Activated gamma-delta T cell treated with Interleukin-2 at 50 U/mL for 16 hours (primary cell): ENCODE data around the gene RPP30.
A peak's percentile ranks its signal among the peaks of the same experiment; 100 is the strongest.
"Not testable (repeated sequence)": the region's sequence is repeated elsewhere in the genome, so short reads cannot be mapped to it uniquely, and the experiment has no call there.

Source experiments
- DNase-seq: peaks from one replicate; pipeline ENCODE4 v3.0.0-alpha.2; 2020

The RPP30 gene

GRCh38 chr10:90872648-90873020 lies 860 bp downstream of the RPP30 start:
- no peak for DNase-seq

DNA sequence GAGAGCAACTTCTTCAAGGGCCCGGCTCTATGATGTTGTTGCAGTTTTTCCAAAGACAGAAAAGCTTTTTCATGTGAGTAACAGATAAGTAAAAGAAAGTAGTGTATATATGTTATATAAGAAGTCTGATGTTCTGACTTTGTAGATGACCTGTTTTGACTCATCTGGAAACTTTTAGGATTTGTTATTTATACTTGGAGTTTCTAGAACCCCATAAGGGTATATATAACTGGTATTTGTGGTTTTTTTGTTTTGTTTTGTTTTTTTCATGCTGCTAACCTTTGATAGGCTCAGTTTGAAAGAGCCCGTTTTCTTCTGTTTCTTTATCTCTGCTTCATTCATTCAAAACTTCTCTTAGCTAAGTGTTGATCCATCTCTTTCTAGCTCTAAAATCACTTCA lies 7.3 kb downstream of the RPP30 start:
- DNase-seq, result no peak

GRCh38 chr10:90880059-90880719 lies 8.4 kb downstream of the RPP30 start:
- DNase-seq, result not testable (repeated sequence)

DNA sequence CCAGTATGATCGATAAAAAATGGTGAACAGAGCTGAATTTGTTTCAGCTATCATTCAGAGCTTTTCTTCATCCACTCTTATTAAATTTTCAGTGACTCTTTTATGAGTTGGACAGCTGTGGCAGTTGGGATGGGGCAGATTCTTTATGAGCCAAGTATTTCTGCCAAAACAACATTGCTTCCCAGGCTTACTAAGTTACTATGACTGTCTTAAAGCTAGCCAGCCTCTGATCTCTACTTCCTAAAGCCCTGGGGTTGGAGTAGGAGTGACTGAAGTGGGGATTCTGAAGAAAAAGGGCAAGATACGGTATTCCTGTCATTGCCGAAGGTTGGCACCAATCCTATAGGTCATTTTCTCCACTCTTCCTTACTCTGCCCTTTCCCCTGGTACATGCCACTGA lies 12.7 kb downstream of the RPP30 start:
- DNase-seq, result no peak

- no peak for DNase-seq
Observed at GRCh38 chr10:90885176-90885575, 13.4 kb downstream of the RPP30 start.

DNA sequence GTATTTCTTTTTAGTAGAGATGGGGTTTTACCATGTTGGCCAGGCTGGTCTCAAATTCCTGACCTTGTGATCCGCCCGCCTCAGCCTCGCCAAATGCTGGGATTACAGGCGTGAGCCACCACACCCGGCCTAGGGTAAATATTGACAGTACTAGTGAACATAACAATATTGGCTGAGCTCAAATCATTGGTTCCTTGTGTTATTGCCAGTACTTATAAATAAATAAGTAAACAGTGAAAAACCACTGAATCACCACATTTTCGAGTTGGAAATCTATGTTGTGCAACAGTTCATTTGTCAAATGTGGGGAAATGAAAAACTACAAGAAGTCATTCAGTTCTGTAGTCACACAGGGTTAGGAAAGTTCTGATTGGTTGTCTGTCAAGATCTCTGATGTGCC lies 15.8 kb downstream of the RPP30 start:
- DNase-seq, result no peak

DNA sequence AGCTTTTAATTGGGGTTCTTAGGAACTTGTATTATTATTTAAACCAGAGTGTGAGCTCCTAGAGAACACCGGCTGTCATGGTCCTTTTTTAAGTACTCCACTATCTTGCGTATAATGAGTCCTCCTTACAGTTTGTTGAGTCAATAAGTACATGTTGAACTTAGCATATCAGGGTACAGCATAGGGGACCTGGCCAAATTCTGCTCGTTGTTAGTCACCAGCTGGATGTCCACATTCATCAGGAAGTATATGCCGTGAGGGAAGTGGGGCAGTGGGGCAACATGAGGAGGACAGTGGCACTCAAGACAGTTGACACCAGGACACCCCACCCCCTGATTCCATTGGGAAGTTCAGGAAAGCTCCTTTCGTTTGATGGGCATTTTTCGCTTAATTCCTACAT lies 16.6 kb downstream of the RPP30 start:
- no peak for DNase-seq

DNA sequence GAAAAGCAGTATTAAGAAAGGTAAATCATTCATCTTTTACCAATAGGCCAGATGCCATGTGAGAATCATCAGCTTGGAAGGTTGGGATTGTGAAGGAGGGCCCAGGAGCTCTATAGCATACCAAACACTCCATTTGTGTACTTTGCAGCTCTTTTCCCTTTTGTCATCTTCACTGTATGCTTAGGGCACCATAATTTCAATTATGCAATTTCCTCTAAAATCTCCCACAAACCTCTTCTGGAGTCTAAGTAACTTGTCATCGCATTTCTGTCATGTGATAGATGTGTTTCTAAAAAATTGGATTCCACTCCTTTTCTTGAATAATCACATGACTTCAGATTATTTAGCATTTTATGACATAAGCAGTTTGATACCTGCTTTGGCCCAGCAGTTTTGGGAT lies 17.9 kb downstream of the RPP30 start:
- DNase-seq, result no peak

DNA sequence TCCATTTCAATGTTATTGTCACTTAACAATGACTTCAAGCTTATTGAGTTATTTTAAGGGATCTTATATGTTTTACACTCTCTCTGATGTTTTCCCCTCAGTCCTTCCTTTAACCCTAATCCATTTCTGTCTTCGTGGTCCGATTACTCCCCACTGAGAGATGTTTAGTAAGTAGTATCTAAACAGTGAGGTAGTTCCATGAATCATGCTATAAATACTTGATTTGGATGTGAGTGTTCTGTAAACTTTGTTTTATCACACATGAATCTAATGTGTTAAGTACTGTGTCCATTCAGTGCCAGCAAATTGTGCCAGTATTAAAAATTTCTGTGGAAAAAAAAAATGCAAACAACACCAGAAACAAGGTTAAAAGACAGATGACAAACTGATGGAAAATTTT lies 18.6 kb downstream of the RPP30 start:
- DNase-seq, result no peak

- DNase-seq, result no peak
Observed at GRCh38 chr10:90893190-90893589, 21.4 kb downstream of the RPP30 start.

DNA sequence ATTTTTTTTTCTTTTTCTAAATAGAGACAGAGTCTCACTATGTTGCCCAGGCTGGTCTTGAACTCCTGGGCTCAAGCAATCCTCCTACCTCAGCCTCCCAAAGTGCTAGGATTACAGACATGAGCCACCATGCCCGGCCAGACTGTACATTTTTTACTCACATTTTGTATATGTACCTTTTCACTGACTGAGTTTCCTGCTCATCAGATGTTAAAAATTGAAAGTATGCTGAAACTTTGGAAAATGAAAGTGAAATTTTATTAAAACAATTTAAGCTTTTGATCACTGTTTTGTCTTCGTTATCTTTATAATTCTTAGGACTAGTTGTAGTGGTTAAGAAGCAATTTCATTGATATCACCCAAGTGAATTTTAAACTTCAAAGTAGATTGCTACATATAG lies 25.1 kb downstream of the RPP30 start:
- DNase-seq, result not testable (repeated sequence)

DNA sequence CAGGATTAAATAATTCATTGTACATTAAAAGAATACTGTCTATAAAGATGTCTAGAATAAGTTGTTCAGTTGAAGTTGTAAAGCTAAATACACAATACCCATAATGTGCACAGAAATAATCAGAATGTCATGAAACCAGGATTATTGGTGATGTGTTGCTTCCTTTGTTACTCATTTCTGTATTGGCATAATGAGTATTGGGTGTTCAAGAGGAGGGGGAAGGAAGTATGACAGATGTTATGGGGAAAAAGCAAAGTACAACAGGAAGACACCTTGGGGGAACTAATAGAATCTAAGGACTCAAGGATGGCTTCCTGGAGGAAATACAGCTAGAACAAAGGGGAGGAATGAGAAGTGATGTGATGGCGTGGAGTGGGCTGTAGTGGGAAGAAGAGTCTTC lies 34.2 kb downstream of the RPP30 start:
- DNase-seq, result no peak

DNA sequence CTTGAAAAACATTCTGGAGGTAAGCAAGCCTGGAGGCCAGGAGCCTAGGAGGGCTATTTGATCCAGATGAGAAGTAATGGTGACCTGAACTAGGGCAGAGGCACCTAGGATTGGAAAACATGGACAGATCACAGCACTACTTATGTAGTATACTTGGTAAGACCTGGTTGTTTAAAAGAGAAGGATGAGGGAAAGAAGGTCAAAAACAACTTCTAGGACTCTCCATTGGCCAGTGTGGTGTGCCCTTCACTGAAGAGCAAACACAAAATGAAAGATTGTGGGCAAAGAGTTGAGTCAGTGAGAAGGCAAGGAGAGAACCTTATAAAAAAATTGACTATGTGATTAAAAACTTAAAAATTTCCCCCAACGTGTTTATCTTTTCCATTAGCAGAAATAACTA lies 34.8 kb downstream of the RPP30 start:
- no peak for DNase-seq

DNA sequence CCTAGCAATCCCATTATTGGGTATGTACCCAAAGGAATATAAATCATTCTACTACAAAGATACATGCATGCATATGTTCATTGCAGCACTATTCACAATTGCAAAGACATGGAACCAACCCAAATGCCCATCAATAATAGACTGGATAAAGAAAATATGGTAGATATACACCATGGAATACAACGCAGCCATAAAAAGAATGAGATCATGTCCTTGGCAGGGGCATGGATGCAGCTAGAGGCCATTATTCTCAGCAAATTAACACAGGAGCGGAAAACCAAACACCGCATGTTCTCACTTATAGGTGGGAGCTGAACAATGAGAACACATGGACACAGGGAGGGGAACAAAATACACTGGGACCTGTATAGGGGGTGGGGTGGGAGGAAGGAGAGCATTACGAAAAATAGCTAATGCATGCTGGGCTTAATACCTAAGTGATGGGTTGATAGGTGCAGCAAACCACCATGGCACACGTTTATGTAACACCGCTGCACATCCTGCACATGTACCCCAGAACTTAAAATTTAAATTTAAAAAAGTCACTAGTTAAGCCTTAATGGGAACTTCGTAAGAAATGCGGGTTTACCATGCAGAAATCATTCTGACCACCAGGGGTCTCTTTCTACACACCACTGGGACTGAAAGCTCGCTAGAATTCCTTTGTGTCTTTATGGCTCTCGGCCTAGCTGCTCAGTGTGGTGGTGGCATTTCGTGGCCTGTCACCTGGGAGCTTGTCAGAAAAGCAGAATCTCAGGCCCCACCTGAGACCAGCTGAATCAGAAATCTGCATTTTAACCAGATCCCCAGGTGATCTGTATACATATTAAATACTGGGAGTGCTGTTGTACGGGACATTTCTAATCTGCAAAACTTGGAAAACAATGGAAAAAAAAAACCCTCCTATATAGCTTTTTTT lies 39.6 kb downstream of the RPP30 start:
- peak; percentile 33 for DNase-seq

GRCh38 chr10:90912174-90912573 lies 40.4 kb downstream of the RPP30 start:
- no peak for DNase-seq

GRCh38 chr10:90912854-90913479 lies 41.2 kb downstream of the RPP30 start:
- no peak for DNase-seq

DNA sequence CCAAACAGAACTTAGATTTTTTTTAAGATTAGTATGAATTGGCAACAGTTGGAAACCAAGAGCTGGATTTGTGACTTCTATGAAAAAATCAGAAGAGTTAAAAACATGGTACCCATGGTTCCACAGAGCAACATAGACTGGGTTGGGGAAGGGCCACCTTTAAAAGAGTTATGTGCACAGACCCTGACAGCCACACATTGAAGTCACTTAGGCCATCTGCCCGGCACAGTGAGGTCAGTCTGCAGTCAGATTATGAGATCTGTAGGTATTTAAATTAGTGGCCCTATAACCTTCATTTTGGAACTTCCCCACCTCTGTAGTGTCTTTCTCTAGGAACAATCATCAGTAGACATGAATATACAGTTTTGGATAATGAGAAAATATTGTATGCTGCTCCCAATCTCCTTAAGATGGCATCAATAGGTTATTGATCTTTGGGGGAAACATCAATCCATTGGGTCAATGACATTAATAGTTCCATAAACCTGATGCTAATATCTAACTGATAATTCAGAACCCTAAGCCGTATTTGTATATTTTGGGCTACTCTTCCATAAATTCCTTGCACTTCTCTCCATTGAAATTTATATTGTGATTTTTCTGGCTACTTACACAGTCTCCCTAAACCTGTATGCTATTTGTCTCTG lies 42.1 kb downstream of the RPP30 start:
- DNase-seq, result no peak

DNA sequence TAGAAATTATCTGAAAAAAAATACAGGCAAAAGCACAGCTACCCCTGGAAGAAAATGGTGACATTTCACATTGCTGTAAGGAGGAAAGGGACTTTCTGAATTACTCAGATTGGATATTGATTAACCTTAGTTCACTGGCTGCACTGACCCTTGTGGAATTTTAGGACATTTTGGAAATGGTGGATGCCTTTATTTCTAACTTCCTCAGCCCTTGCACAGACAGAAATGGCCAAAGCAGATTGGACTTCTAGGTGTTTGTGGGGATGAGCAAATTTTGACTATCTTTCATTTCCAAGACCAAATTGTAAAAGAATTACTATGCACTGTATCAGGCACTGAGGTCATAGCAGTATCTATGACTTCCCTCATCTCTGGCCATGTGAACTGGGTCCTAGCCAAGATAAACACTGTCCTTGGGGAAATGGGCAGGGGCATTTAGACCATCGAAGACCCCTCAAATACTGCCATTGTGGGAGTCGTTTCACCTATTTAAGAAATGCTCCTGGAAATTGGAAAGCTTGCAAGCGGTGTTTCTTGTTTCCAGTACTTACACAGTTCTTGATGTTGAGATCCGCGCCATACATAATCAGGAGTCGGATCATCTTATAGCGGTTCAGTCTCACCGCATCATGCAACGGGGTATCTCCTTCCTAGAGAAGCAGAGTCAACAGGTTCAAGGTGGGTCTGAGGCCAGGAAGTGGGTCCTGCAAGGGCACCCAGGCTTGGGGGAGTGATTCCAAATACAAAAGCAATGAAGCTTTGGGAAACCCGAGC lies 43.4 kb downstream of the RPP30 start:
- no peak for DNase-seq

DNA sequence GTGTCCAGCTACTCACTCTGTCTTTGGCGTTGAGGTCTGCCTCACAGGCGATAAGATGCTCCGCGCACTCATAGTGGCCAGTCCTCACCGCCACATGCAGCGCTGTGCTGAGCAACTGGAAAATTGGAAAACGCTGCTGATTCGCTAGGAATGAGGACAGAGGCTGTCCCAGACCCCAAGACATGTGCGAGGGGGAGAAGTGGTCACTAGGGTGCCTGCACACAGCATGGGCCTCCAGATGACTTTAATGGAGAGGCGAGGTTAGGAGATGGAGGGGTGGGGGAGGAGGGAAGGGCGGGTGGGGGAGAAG lies 43.9 kb downstream of the RPP30 start:
- DNase-seq, result no peak

- no peak for DNase-seq
Observed at GRCh38 chr10:90916392-90917237, 44.8 kb downstream of the RPP30 start.

- no peak for DNase-seq
Observed at GRCh38 chr10:90917238-90917967, 45.6 kb downstream of the RPP30 start.
